ENCODE data around the gene GTPBP2. TPM values are rescaled to one million over a fixed set of nuclear protein-coding genes. Genes with fewer than 3 reads are reported as not detected.
"Not testable (repeated sequence)": the region's sequence is repeated elsewhere in the genome, so short reads cannot be mapped to it uniquely, and the experiment has no call there.

Gene GTPBP2
- total RNA-seq, 1 donor from 2014 or later: 96.5 TPM

DNA sequence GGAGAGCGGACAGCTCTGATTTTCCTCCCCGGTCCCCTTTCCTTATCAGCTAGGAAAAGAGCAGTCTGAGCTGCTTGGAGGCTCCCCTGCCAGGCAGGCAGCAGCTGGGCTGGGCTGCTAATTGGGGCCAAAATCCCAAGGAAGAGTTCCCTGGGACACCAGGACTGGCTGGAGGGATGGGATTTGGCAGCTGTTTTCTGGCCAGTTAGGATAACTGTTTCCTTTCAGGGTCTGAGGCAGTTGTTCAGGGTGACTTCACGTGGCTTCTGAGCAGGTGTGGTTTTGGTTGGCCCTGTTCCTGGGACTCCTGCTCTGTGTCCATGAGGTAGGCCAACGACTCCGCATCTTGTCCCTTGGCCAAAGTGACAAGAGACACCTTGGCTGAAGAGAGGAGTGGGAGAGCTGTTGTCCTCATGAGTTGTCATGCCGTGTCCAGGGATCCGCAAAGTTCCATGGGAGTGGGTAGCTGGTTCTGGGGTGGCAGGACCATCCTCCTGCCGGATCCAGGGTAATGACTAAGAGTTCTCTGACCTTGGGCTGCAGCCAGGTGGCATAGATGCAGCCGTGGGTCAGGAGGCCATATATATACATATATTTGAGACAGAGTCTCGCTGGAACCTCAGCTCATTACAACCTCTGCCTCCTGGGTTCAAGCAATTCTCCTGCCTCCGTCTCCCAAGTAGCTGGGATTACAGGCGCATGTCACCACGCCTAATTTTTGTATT, 37.3 kb upstream of the GTPBP2 start:
- H3K36me3 ChIP-seq (ENCODE audit: control insufficient read depth, insufficient read depth, low read length): peaks cover 1% of the 10 kb centered on the region
- TF ChIP-seq, protein P1, sequence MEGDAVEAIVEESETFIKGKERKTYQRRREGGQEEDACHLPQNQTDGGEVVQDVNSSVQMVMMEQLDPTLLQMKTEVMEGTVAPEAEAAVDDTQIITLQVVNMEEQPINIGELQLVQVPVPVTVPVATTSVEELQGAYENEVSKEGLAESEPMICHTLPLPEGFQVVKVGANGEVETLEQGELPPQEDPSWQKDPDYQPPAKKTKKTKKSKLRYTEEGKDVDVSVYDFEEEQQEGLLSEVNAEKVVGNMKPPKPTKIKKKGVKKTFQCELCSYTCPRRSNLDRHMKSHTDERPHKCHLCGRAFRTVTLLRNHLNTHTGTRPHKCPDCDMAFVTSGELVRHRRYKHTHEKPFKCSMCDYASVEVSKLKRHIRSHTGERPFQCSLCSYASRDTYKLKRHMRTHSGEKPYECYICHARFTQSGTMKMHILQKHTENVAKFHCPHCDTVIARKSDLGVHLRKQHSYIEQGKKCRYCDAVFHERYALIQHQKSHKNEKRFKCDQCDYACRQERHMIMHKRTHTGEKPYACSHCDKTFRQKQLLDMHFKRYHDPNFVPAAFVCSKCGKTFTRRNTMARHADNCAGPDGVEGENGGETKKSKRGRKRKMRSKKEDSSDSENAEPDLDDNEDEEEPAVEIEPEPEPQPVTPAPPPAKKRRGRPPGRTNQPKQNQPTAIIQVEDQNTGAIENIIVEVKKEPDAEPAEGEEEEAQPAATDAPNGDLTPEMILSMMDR (IDR thresholded peaks at IDR 0.05; ENCODE audit: insufficient read depth, low read length, poor library complexity, severe bottlenecking): no peak
- no peaks in the 10 kb centered on the region for H3K27me3 ChIP-seq (ENCODE audit: control insufficient read depth, insufficient read depth, low read length)
- no peak overlapping the region for H3K4me3 ChIP-seq (ENCODE audit: low read depth, low read length)
- DNase-seq (ENCODE audit: low read depth): no peak

DNA sequence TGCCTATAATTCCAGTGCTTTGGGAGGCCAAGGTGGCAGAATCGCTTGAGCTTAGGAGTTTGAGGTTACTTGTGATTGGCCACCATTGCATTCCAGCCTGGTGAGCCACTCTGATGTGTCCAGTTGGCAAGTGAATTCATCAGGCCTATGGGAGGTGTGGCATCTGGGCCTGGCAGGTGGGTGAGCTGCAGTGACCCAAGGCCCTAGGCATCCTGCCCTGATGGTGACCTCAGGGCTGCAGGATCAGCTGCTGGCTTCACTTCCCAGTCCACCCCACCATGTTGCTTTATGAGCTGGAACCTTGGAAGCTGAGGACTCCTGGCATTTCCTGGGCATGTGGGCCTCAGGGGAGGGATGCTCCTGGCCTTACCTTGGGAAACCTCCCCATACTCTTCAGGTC, 36.3 kb upstream of the GTPBP2 start:
- peak; percentile 56 for DNase-seq (ENCODE audit: low read depth)

DNA sequence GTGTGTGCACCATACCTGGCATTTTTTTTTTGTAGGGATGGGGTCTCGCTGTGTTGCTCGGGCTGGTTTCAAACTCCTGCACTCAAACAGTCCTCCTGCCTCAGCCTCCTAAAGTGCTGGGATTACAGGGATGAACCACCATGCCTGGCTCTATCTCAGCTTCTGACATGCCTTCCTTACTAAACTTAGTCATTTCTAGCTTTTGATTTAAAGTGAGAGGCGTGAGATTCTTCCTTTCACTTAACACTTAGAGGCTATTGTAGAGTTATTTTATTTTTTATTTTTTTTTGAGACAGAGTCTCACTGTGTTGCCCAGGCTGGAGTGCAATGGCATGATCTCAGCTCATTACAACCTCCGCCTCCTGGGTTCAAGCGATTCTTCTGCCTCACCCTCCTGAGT, 33.9 kb upstream of the GTPBP2 start:
- H3K4me3 ChIP-seq (ENCODE audit: low read depth, low read length); DNase-seq (ENCODE audit: low read depth); H3K27me3 ChIP-seq (ENCODE audit: control insufficient read depth, insufficient read depth, low read length): not testable (repeated sequence)

More for the DNA sequence above, 36.3 kb upstream of the GTPBP2 start:
- no peaks in the 10 kb centered on the region for H3K27me3 ChIP-seq (ENCODE audit: control insufficient read depth, insufficient read depth, low read length)
- no peak overlapping the region for H3K4me3 ChIP-seq (ENCODE audit: low read depth, low read length)
- H3K36me3 ChIP-seq (ENCODE audit: control insufficient read depth, insufficient read depth, low read length): no peaks in the 10 kb centered on the region
- TF ChIP-seq, protein P1 (IDR thresholded peaks at IDR 0.05; ENCODE audit: insufficient read depth, low read length, poor library complexity, severe bottlenecking): no peak

DNA sequence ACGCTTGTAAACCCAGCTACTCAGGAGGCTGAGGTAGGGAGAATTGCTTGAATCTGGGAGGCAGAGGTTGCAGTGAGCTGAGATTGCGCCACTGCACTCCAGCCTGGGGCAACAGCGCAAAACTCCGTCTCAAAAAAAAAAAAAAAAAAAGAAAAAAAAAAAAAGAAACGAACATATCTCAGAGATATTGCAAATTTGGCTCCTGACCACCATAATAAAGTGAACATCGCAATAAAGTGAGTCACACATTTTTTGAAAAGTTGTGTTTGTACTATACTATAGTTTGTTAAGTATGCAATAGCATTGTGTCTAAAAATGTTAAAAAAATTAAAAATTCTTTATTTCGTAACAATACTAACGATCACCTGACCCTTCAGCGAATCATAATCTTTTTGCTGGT, 29.1 kb upstream of the GTPBP2 start:
- no peak for DNase-seq (ENCODE audit: low read depth)

More for the DNA sequence above, 33.9 kb upstream of the GTPBP2 start:
- H3K36me3 ChIP-seq (ENCODE audit: control insufficient read depth, insufficient read depth, low read length): not testable (repeated sequence)

DNA sequence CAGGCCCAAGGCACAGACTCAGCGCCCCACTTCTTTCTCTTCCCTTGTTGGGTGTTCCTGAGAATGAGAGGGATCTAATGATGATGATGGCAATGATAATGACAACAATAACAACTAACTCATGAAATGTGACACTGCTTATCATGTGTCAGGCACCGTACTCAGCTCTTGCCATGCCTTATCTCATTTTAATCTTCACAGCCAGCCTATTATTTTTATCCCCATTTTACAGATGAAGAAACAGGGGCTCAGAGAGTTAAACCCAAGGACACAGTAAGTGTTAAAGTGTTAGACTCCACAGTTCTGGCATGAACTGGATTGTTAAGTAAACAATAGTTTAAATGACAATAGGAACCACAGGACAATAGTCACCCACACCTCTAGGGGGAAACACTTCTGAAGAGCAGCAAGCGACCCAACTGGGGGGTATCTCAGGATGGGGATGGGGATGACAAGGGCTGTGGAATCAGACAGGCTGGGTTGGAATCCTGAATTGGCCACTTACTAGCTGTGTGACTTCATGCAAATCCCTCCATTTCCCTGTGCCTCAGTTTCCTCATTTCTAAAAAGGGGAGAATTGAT, 28.2 kb upstream of the GTPBP2 start:
- no peak for DNase-seq (ENCODE audit: low read depth)
- H3K4me3 ChIP-seq (ENCODE audit: low read depth, low read length): no peak overlapping the region
- TF ChIP-seq, protein P1 (IDR thresholded peaks at IDR 0.05; ENCODE audit: insufficient read depth, low read length, poor library complexity, severe bottlenecking): no peak
- no peaks in the 10 kb centered on the region for H3K36me3 ChIP-seq (ENCODE audit: control insufficient read depth, insufficient read depth, low read length)
- no peaks in the 10 kb centered on the region for H3K27me3 ChIP-seq (ENCODE audit: control insufficient read depth, insufficient read depth, low read length)

More for the DNA sequence above, 29.1 kb upstream of the GTPBP2 start:
- Histone ChIP-seq H3K4me3 (ENCODE audit: low read depth, low read length) (no peak overlapping the region), H3K27me3 (ENCODE audit: control insufficient read depth, insufficient read depth, low read length) (no peaks in the 10 kb centered on the region), H3K36me3 (ENCODE audit: control insufficient read depth, insufficient read depth, low read length) (no peaks in the 10 kb centered on the region)
- TF ChIP-seq, protein P1 (IDR thresholded peaks at IDR 0.05; ENCODE audit: insufficient read depth, low read length, poor library complexity, severe bottlenecking): no peak

DNA sequence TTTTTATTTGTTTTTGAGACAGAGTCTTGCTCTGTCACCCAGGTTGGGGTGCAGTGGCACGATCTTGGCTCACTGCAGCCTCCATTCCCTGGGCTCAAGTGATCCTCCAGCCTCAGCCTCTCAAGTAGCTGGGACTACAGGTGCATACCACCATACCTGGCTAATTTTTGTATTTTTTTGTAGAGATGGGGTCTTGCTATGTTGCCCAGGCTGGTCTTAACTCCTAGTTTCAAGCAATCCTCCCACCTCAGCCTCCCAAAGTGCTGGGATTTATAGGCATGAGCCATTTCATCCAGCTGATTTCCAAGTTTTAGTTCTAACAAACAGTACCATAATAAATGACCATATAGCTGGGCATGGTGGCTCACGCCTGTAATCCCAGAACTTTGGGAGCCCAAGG, 23.8 kb upstream of the GTPBP2 start:
- DNase-seq (ENCODE audit: low read depth); H3K36me3 ChIP-seq (ENCODE audit: control insufficient read depth, insufficient read depth, low read length); H3K4me3 ChIP-seq (ENCODE audit: low read depth, low read length); H3K27me3 ChIP-seq (ENCODE audit: control insufficient read depth, insufficient read depth, low read length): not testable (repeated sequence)

DNA sequence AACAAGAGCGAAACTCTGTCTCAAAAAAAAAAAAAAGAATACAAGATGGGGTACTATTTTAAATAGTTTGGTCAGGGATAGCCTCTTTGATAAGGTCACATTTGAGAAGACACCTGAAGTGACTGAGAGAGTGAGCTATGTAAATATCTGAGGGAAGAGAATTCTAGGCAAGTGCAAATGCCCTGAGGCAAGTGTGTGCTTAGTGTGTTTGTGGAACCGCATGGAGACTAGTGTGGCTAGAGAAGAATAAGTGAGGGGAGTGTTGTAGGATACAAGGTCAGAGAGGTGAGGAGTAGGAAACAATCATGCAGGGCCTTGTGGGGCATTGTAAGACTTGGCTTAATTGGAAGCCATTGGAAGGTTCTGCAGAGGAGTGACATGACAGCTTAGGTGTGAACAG, 19.2 kb upstream of the GTPBP2 start:
- no peaks in the 10 kb centered on the region for H3K27me3 ChIP-seq (ENCODE audit: control insufficient read depth, insufficient read depth, low read length)
- no peak overlapping the region for H3K4me3 ChIP-seq (ENCODE audit: low read depth, low read length)
- DNase-seq (ENCODE audit: low read depth): no peak
- TF ChIP-seq, protein P1 (IDR thresholded peaks at IDR 0.05; ENCODE audit: insufficient read depth, low read length, poor library complexity, severe bottlenecking): no peak
- no peaks in the 10 kb centered on the region for H3K36me3 ChIP-seq (ENCODE audit: control insufficient read depth, insufficient read depth, low read length)
